OCI-LY3 (cell line): Measurements from ENCODE around the gene LCE3D.
"Not testable (repeated sequence)": the region's sequence is repeated elsewhere in the genome, so short reads cannot be mapped to it uniquely, and the experiment has no call there.

ENCODE experiments used
- H2AFZ ChIP-seq: fragments of 200-600, 300-600 bp; shearing (Covaris generic); 2 replicates; pipeline ENCODE4 v1.6.0; 2014; ENCODE audit warnings: antibody characterized with exemption, low read depth, low read length
- H3K27ac ChIP-seq: fragments of 200-600, 300-600 bp; sonication (generic); 2 replicates; pipeline ENCODE4 v1.5.1; 2014; ENCODE audit warnings: mild to moderate bottlenecking, low read length, moderate library complexity, mixed read lengths
- H3K27me3 ChIP-seq: fragments of 200-600, 300-600 bp; sonication (generic); 2 replicates; pipeline ENCODE4 v1.6.1; 2014; ENCODE audit warnings: low read depth, low read length, mixed read lengths
- H3K36me3 ChIP-seq: fragments of 200-600, 300-600 bp; sonication (generic); replicated peaks from 2 replicates; pipeline ENCODE3; 2014; ENCODE audit warnings: low read depth, low read length, mixed read lengths
- H3K4me1 ChIP-seq: fragments of 300-600, 200-600 bp; sonication (generic); 2 replicates; pipeline ENCODE4 v1.6.1; 2014; ENCODE audit warnings: low read length, mixed read lengths
- H3K4me2 ChIP-seq: fragments of 200-600, 300-600 bp; sonication (generic); 2 replicates; pipeline ENCODE4 v1.6.1; 2014; ENCODE audit warnings: low read length, mixed read lengths
- H3K4me3 ChIP-seq: fragments of 300-600, 200-600 bp; sonication (generic); 2 replicates; pipeline ENCODE4 v1.5.1; 2014; ENCODE audit warnings: antibody characterized with exemption, mild to moderate bottlenecking, low read length, moderate library complexity
- H3K79me2 ChIP-seq: fragments of 300-600, 200-600 bp; shearing (Covaris generic); 2 replicates; pipeline ENCODE4 v1.6.1; 2014; ENCODE audit warnings: mild to moderate bottlenecking, low read length, mixed read lengths
- H3K9ac ChIP-seq: fragments of 300-600, 200-600 bp; shearing (Covaris generic); 2 replicates; pipeline ENCODE4 v1.6.0; 2014; ENCODE audit warnings: mild to moderate bottlenecking, low read length, moderate library complexity
- H3K9me3 ChIP-seq: fragments of 200-600, 300-600 bp; shearing (Covaris generic); 2 replicates; pipeline ENCODE4 v1.6.1; 2014; ENCODE audit warnings: low read length, mixed read lengths; ENCODE audit not compliant: insufficient read depth
- H4K20me1 ChIP-seq: fragments of 200-600, 300-600 bp; sonication (generic); 2 replicates; pipeline ENCODE4 v1.6.1; 2016; ENCODE audit warnings: low read length, mixed read lengths; ENCODE audit not compliant: insufficient read depth
- EZH2phosphoT487 ChIP-seq: fragments of 200-600 bp; shearing (Covaris generic); IDR thresholded peaks from 2 replicates; pipeline ENCODE4 v1.6.1; 2018; ENCODE audit warnings: antibody characterized with exemption, mixed run types, low read depth
- TF ChIP-seq, protein P1 (sequence below): fragments of 200-600, 300-600 bp; sonication (generic); IDR thresholded peaks from 2 replicates; pipeline ENCODE4 v1.5.1; 2014; ENCODE audit warnings: antibody characterized with exemption, low read length, low read depth

LCE3D gene

DNA sequence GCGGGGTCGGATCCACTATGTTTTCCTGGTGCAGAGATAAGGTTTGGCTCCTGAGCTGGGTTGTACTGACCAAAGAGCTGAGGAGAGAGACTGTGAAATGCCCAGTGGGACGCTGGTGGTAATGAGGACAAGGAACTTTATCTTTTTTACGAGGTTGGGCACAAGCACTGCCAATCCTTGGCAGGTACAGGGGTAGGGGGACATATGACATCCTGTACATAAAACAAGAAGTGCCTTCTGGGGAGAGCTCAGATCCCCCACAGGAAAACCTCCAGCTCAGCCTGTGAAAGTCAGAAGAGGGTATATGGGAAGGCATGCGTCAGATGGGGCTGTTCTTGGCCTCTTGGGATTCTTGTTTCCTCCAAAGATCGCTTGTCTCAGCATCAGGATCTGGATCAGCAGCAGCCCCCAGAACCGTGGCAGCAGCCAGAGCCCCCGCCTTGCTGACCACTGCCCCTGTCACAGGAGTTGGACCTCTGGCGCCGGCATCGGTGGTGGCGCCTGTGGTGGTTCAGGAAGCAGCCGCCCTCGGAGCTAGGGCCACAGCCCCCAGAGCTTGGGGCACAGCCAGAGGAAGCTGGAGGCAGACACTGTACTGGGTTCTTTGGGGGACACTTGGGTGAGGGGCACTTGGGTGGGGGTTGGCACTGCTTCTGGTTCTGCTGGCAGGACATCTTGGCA lies 14.6 kb downstream of the LCE3D start:
- Histone ChIP-seq H3K9ac (no peak overlapping the region), H4K20me1 (no peaks in the 10 kb centered on the region)

GRCh38 chr1:152565115-152565514 lies 15.2 kb downstream of the LCE3D start:
- no peak for TF ChIP-seq EZH2phosphoT487
- TF ChIP-seq, protein P1, sequence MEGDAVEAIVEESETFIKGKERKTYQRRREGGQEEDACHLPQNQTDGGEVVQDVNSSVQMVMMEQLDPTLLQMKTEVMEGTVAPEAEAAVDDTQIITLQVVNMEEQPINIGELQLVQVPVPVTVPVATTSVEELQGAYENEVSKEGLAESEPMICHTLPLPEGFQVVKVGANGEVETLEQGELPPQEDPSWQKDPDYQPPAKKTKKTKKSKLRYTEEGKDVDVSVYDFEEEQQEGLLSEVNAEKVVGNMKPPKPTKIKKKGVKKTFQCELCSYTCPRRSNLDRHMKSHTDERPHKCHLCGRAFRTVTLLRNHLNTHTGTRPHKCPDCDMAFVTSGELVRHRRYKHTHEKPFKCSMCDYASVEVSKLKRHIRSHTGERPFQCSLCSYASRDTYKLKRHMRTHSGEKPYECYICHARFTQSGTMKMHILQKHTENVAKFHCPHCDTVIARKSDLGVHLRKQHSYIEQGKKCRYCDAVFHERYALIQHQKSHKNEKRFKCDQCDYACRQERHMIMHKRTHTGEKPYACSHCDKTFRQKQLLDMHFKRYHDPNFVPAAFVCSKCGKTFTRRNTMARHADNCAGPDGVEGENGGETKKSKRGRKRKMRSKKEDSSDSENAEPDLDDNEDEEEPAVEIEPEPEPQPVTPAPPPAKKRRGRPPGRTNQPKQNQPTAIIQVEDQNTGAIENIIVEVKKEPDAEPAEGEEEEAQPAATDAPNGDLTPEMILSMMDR, result no peak
- H3K9me3 ChIP-seq, result 0 out of 2 replicates have a peak, but pooled peaks cover 5% of the 10 kb centered on the region
- H3K27ac ChIP-seq, result no peak overlapping the region
- 0 out of 2 replicates have a peak overlapping the region, but pooled peaks have one; percentile 9 for H3K4me3 ChIP-seq
- no peaks in the 10 kb centered on the region for H4K20me1 ChIP-seq
- no peaks in the 10 kb centered on the region for H3K79me2 ChIP-seq
- H3K9ac ChIP-seq, result no peak overlapping the region
- no peak overlapping the region for H2AFZ ChIP-seq
- H3K27me3 ChIP-seq, result peaks cover 2% of the 10 kb centered on the region; the same call in 1 of the 2 replicates
- peaks cover 10% of the 10 kb centered on the region for H3K4me1 ChIP-seq
- peak overlapping the region; percentile 14; the same call in 1 of the 2 replicates for H3K4me2 ChIP-seq
- H3K36me3 ChIP-seq, result no peaks in the 10 kb centered on the region

More for the DNA sequence above, 14.6 kb downstream of the LCE3D start:
- no peak overlapping the region for H2AFZ ChIP-seq
- no peaks in the 10 kb centered on the region for H3K36me3 ChIP-seq
- no peaks in the 10 kb centered on the region; the same call in 1 of the 2 replicates for H3K27me3 ChIP-seq
- H3K4me3 ChIP-seq, result 0 out of 2 replicates have a peak overlapping the region, but pooled peaks have one; percentile 9
- peak overlapping the region; percentile 14; the same call in 1 of the 2 replicates for H3K4me2 ChIP-seq
- H3K9me3 ChIP-seq, result 0 out of 2 replicates have a peak, but pooled peaks cover 5% of the 10 kb centered on the region
- no peak for TF ChIP-seq EZH2phosphoT487
- TF ChIP-seq, protein P1, result no peak
- no peak overlapping the region for H3K27ac ChIP-seq
- no peaks in the 10 kb centered on the region for H3K79me2 ChIP-seq
- H3K4me1 ChIP-seq, result peaks cover 10% of the 10 kb centered on the region

DNA sequence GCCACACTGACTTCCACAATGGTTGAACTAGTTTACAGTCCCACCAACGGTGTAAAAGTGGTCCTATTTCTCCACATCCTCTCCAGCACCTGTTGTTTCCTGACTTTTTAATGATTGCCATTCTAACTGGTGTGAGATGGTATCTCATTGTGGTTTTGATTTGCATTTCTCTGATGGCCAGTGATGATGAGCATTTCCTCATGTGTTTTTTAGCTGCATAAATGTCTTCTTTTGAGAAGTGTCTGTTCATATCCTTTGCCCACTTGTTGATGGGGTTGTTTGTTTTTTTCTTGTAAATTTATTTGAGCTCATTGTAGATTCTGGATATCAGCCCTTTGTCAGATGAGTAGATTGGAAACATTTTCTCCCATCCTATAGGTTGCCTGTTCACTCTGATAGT lies 32.0 kb downstream of the LCE3D start:
- not testable (repeated sequence) for H3K36me3 ChIP-seq, H2AFZ ChIP-seq, H3K4me2 ChIP-seq, H3K4me1 ChIP-seq, H4K20me1 ChIP-seq, H3K9ac ChIP-seq, H3K27ac ChIP-seq, H3K79me2 ChIP-seq, H3K27me3 ChIP-seq, H3K4me3 ChIP-seq, H3K9me3 ChIP-seq

DNA sequence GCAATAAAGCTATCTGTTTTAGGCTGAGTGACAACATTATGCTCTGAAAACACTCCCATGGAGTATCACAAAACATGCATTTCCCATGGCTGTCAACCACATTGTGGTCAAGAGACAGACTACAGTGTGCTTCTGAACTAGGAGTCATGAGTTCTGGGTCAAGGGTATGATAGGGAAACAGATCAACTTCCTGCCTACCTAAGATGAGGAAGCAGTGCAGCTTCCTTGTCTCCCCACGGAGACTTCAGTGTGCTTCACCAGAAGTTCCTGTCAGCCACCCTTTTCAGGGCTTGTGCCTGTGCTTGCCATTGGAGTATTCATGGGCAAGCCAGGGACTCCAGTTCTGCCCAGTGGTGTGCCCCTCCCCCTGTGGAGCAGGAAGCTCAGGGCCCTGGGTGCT lies 33.6 kb downstream of the LCE3D start:
- no peaks in the 10 kb centered on the region for H3K9me3 ChIP-seq
- H3K4me2 ChIP-seq, result no peak overlapping the region

More for the DNA sequence above, 33.6 kb downstream of the LCE3D start:
- Histone ChIP-seq H3K4me1 (no peaks in the 10 kb centered on the region), H3K27me3 (no peaks in the 10 kb centered on the region), H3K4me3 (no peak overlapping the region), H3K27ac (no peak overlapping the region), H3K79me2 (no peaks in the 10 kb centered on the region), H3K36me3 (no peaks in the 10 kb centered on the region), H4K20me1 (no peaks in the 10 kb centered on the region), H2AFZ (no peak overlapping the region), H3K9ac (no peak overlapping the region)
- no peak for TF ChIP-seq EZH2phosphoT487
- TF ChIP-seq, protein P1, result no peak
